K562 (cell line): Measurements from ENCODE around the gene TBC1D16. TPM values are rescaled to one million over a fixed set of nuclear protein-coding genes. Genes with fewer than 3 reads are reported as not detected.

ENCODE experiments used
- ATF7 ChIP-seq: fragments of 450-650 bp; IDR thresholded peaks from 2 replicates; pipeline ENCODE4 v1.7.1; 2014; ENCODE audit warnings: mild to moderate bottlenecking, moderate library complexity
- CSDE1 ChIP-seq, 2 experiments: fragments of 450-650 bp; IDR thresholded peaks; 2 replicates each; pipeline ENCODE4 v1.6.1; 2016; ENCODE audit warnings: mild to moderate bottlenecking in 1 of 2
- FOXK1 ChIP-seq: sonication (generic); formaldehyde crosslinking; IDR thresholded peaks from 2 replicates; pipeline ENCODE4 v1.8.0; 2022; ENCODE audit warnings: missing genetic modification reagents, mild to moderate bottlenecking, borderline replicate concordance
- GABPB1 ChIP-seq: sonication (generic); formaldehyde crosslinking; IDR thresholded peaks from 2 replicates; pipeline ENCODE4 v1.8.0; 2022; ENCODE audit warnings: mild to moderate bottlenecking, missing genetic modification reagents
- LEF1 ChIP-seq: fragments of 450-650 bp; IDR thresholded peaks from 2 replicates; pipeline ENCODE4 v1.6.1; 2016; ENCODE audit warnings: mild to moderate bottlenecking
- NR3C1 ChIP-seq: sonication (generic); formaldehyde crosslinking; IDR thresholded peaks from 2 replicates; pipeline ENCODE4 v1.8.1; 2022; ENCODE audit warnings: missing genetic modification reagents
- PHB2 ChIP-seq: fragments of 450-650 bp; IDR thresholded peaks from 2 replicates; pipeline ENCODE4 v1.6.1; 2017; ENCODE audit warnings: low read depth
- RBM25 ChIP-seq: fragments of 200-400 bp; formaldehyde crosslinking; IDR thresholded peaks from 2 replicates; pipeline ENCODE4 v1.6.1; 2018; ENCODE audit warnings: low read length, low read depth, moderate library complexity; ENCODE audit not compliant: severe bottlenecking
- RFX1 ChIP-seq: fragments of 450-650 bp; IDR thresholded peaks from 2 replicates; pipeline ENCODE4 v1.6.1; 2016; ENCODE audit warnings: mild to moderate bottlenecking, moderate library complexity
- SAP30 ChIP-seq: fragments of 200-600 bp; sonication (generic); IDR thresholded peaks from 2 replicates; pipeline ENCODE4 v1.6.1; 2012; ENCODE audit warnings: borderline replicate concordance, low read depth, mild to moderate bottlenecking, moderate library complexity, low read length, control low read depth, inconsistent platforms; ENCODE audit not compliant: insufficient read depth, poor library complexity, severe bottlenecking
- polyA plus RNA-seq, 8 experiments: library from polyadenylated mRNA; depleted of rRNA in 4 of 8; stranded (reverse) in 5 of 8; unstranded in 3 of 8; fragments of >200 nt; fragmentation: Nextera tagmentation in 2 of 8; fragmentation: Illumina TruSeq in 1 of 8; extraction: Ambion mirVana in 2 of 8; extraction: Trizol in 1 of 8; gene quantifications; 2 replicates each; pipeline versions ENCODE4 v1.2.1 to v1.2.3, GENCODE V29; 2011 to 2014; ENCODE audit warnings: inconsistent platforms in 1 of 8, missing spikeins in 1 of 8
- total RNA-seq, 7 experiments: library from RNA; depleted of rRNA in 6 of 7; stranded (reverse); fragments of >200 nt in 6 of 7; fragmentation: Illumina TruSeq in 2 of 7; extraction: Trizol in 2 of 7; gene quantifications; 2 replicates each; pipeline versions ENCODE4 v1.2.1 to v1.2.3, GENCODE V29; 2011 to 2021; ENCODE audit warnings: low replicate concordance in 1 of 7
- TF ChIP-seq, protein P1 (sequence below): sonication (generic); formaldehyde crosslinking; IDR thresholded peaks from 2 replicates; pipeline ENCODE4 v1.8.0; 2022; ENCODE audit warnings: mild to moderate bottlenecking, missing genetic modification reagents
- TF ChIP-seq, protein P2 (sequence below): fragments of 200-800 bp; sonication (Bioruptor generic); IDR thresholded peaks from 2 replicates; pipeline ENCODE4 v1.6.1; 2016; ENCODE audit warnings: missing genetic modification characterization, missing compliant biosample characterization
- TF ChIP-seq, protein P3 (sequence below): fragments of 250-450 bp; sonication (Bioruptor Pico); IDR thresholded peaks from 2 replicates; pipeline ENCODE4 v1.9.0; 2021; ENCODE audit warnings: mild to moderate bottlenecking

The TBC1D16 gene
- total and polyA plus RNA-seq, 9 of the 15 experiments (the other 6 are each of a cell fraction or from before 2014, with no cell fraction given): 0.01 to 0.20 (median 0.03) TPM; not detected in 1

DNA sequence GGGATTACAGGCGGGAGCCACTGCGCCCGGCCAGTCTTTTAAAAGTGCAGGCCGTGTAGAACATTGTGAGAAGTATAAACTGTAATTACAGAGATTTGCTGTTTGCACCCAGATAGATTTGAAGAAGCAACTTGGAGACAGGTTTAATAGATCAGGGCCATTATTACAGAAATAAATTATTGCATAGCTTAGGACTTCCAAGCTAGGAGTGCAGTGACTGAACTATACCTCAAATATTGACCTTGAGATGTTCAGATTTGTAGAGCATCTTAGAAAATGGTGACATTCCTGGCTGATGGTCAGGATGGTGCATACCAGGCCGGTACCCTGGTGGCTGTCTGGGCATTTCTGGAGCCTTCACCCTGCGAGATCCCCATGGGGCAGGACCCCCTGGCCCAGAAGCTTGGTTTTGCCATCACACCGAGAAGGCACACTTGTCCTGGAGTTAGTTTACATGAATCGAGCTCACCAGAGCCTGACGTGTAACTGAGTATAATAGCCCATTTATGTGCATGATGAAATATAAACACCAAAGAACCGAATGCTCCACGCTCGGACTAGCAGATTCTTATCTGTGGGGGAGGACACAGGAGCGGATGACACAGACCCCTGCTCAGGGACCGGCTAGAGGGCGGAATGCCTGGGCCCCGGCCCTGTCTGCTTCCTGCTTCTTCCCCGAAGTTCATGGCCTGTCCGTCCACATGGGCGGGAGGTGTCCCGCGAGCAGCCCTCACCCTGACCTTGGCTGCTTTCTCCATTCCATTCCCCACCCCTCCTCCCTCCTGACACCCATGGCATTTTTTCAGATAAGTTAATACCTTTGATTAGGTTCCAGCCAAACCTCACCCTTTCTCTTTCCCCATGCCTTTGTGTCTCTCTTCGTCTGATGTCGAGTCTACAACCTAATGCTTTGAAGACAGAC lies 32.9 kb upstream of the TBC1D16 start (continued):
- TF ChIP-seq RBM25 (no peak), LEF1 (peak; percentile 72; the same call in 1 of the 2 replicates), ATF7 (peak; percentile 80), GABPB1 (no peak), CSDE1 (IDR thresholded peaks at IDR 0.05) (no peak), FOXK1 (CRISPR knock-in tag) (no peak), RFX1 (no peak), NR3C1 (CRISPR knock-in tag) (no peak), PHB2 (no peak), SAP30 (no peak)
- TF ChIP-seq, protein P1, sequence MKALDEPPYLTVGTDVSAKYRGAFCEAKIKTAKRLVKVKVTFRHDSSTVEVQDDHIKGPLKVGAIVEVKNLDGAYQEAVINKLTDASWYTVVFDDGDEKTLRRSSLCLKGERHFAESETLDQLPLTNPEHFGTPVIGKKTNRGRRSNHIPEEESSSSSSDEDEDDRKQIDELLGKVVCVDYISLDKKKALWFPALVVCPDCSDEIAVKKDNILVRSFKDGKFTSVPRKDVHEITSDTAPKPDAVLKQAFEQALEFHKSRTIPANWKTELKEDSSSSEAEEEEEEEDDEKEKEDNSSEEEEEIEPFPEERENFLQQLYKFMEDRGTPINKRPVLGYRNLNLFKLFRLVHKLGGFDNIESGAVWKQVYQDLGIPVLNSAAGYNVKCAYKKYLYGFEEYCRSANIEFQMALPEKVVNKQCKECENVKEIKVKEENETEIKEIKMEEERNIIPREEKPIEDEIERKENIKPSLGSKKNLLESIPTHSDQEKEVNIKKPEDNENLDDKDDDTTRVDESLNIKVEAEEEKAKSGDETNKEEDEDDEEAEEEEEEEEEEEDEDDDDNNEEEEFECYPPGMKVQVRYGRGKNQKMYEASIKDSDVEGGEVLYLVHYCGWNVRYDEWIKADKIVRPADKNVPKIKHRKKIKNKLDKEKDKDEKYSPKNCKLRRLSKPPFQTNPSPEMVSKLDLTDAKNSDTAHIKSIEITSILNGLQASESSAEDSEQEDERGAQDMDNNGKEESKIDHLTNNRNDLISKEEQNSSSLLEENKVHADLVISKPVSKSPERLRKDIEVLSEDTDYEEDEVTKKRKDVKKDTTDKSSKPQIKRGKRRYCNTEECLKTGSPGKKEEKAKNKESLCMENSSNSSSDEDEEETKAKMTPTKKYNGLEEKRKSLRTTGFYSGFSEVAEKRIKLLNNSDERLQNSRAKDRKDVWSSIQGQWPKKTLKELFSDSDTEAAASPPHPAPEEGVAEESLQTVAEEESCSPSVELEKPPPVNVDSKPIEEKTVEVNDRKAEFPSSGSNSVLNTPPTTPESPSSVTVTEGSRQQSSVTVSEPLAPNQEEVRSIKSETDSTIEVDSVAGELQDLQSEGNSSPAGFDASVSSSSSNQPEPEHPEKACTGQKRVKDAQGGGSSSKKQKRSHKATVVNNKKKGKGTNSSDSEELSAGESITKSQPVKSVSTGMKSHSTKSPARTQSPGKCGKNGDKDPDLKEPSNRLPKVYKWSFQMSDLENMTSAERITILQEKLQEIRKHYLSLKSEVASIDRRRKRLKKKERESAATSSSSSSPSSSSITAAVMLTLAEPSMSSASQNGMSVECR (CRISPR knock-in tag): no peak
- TF ChIP-seq, protein P2, sequence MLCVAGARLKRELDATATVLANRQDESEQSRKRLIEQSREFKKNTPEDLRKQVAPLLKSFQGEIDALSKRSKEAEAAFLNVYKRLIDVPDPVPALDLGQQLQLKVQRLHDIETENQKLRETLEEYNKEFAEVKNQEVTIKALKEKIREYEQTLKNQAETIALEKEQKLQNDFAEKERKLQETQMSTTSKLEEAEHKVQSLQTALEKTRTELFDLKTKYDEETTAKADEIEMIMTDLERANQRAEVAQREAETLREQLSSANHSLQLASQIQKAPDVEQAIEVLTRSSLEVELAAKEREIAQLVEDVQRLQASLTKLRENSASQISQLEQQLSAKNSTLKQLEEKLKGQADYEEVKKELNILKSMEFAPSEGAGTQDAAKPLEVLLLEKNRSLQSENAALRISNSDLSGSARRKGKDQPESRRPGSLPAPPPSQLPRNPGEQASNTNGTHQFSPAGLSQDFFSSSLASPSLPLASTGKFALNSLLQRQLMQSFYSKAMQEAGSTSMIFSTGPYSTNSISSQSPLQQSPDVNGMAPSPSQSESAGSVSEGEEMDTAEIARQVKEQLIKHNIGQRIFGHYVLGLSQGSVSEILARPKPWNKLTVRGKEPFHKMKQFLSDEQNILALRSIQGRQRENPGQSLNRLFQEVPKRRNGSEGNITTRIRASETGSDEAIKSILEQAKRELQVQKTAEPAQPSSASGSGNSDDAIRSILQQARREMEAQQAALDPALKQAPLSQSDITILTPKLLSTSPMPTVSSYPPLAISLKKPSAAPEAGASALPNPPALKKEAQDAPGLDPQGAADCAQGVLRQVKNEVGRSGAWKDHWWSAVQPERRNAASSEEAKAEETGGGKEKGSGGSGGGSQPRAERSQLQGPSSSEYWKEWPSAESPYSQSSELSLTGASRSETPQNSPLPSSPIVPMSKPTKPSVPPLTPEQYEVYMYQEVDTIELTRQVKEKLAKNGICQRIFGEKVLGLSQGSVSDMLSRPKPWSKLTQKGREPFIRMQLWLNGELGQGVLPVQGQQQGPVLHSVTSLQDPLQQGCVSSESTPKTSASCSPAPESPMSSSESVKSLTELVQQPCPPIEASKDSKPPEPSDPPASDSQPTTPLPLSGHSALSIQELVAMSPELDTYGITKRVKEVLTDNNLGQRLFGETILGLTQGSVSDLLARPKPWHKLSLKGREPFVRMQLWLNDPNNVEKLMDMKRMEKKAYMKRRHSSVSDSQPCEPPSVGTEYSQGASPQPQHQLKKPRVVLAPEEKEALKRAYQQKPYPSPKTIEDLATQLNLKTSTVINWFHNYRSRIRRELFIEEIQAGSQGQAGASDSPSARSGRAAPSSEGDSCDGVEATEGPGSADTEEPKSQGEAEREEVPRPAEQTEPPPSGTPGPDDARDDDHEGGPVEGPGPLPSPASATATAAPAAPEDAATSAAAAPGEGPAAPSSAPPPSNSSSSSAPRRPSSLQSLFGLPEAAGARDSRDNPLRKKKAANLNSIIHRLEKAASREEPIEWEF (CRISPR knock-in tag): no peak
- TF ChIP-seq, protein P3, sequence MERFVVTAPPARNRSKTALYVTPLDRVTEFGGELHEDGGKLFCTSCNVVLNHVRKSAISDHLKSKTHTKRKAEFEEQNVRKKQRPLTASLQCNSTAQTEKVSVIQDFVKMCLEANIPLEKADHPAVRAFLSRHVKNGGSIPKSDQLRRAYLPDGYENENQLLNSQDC: no peak
